NAMALWA (cell line): ENCODE results near the gene ZNF569.
"Not testable (repeated sequence)": the region's sequence is repeated elsewhere in the genome, so short reads cannot be mapped to it uniquely, and the experiment has no call there.

Experiments used
- DNase-seq: peaks from one replicate; pipeline ENCODE4 v3.0.0-alpha.2; 2015; ENCODE audit warnings: low spot score

Gene ZNF569

GRCh38 chr19:37401078-37401477 lies 66.2 kb downstream of the ZNF569 start:
- no peak for DNase-seq

GRCh38 chr19:37391399-37391798 lies 75.8 kb downstream of the ZNF569 start:
- DNase-seq: not testable (repeated sequence)

GRCh38 chr19:37389234-37389633 lies 78.0 kb downstream of the ZNF569 start:
- DNase-seq: no peak

- peak; percentile 98 for DNase-seq
Observed at GRCh38 chr19:37370880-37371661, 96.2 kb downstream of the ZNF569 start, which contains the start of gene ZNF527. ZNF527 (plus strand) TSS chr19:37371099; CDS start chr19:37374199, 3,100 bp downstream.

- DNase-seq: not testable (repeated sequence)
Observed at GRCh38 chr19:37370386-37370879, 96.8 kb downstream of the ZNF569 start.

GRCh38 chr19:37362733-37363132 lies 104.5 kb downstream of the ZNF569 start:
- DNase-seq: peak; percentile 44

GRCh38 chr19:37361994-37362393 lies 105.2 kb downstream of the ZNF569 start:
- no peak for DNase-seq
